Large intestine (tissue), 3 donors: ENCODE measurements around the gene FOLR2. TPM values are rescaled to one million over a fixed set of nuclear protein-coding genes. Genes with fewer than 3 reads are reported as not detected.
A peak's percentile ranks its signal among the peaks of the same experiment; 100 is the strongest.

Source experiments
- DNase-seq, 2 donors: peaks; one replicate each; pipeline versions ENCODE4 v3.0.0 to v3.0.0-alpha.2; 2013
- H3K27ac ChIP-seq: one replicate; pipeline ENCODE4 v1.5.1; 2013; ENCODE audit warnings: low read length
- H3K27me3 ChIP-seq: 2 replicates; pipeline ENCODE4 v1.6.1; 2013; ENCODE audit warnings: low read length; ENCODE audit not compliant: control insufficient read depth, insufficient read depth
- H3K36me3 ChIP-seq: 2 replicates; pipeline ENCODE4 v1.6.1; 2013; ENCODE audit warnings: low read length; ENCODE audit not compliant: control insufficient read depth, insufficient read depth
- H3K4me1 ChIP-seq: one replicate; pipeline ENCODE4 v1.6.1; 2013; ENCODE audit warnings: low read length; ENCODE audit not compliant: control insufficient read depth, insufficient read depth
- H3K4me3 ChIP-seq: one replicate; pipeline ENCODE4 v1.5.1; 2013; ENCODE audit warnings: low read length
- H3K9me3 ChIP-seq: one replicate; pipeline ENCODE4 v1.6.1; 2013; ENCODE audit warnings: mild to moderate bottlenecking, low read depth, low read length, moderate library complexity; ENCODE audit not compliant: control insufficient read depth
- WGBS: methylation state at CpG from one replicate; pipeline ENCODE4 v1.1.5; 2013; ENCODE audit warnings: low lambda C conversion rate; ENCODE audit not compliant: insufficient coverage; 5-methylcytosine and 5-hydroxymethylcytosine counted together
- polyA plus RNA-seq: library from polyadenylated mRNA; unstranded; fragments of 120-200 nt; gene quantifications from one replicate; pipeline ENCODE4 v1.2.1, GENCODE V29; 2013

FOLR2 gene
- polyA plus RNA-seq, 1 donor, result 15.0 TPM

DNA sequence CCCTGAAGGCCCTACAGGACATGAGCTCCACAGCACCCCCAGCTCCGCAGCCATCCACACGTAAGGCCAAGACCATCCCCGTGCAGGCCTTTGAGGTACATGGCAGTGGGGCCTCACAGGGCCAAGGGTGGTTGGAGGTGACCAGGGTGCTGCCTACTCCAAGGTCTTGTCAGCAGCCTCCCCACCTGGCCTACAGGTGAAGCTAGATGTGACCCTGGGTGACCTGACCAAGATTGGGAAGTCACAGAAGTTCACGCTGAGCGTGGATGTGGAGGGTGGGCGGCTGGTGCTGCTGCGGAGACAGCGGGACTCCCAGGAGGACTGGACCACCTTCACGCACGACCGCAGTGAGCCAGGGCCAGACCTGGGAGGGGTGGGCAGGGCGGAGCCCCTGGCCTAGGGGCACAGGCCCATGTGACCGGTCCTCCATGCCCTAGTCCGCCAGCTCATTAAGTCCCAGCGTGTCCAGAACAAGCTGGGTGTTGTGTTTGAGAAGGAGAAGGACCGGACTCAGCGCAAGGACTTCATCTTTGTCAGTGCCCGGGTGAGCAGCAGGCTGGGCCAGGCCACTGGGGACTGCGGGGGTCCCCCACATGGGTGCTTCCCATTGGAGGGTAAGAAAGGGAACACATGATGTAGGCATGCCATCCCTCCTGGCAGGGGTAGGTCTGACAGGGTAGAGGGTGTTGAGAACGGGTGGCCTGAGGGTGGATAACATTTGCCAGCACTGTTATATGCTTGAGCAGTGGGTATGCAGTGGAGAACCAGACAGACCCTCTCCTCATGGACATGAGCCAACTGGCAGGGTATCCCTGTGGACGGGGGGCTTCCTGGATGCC, 13.6 kb downstream of the FOLR2 start:
- no peak overlapping the region for H3K27ac ChIP-seq
- no peaks in the 10 kb centered on the region for H3K27me3 ChIP-seq
- no CpG with 5 or more reads among the region's 21 CpGs for WGBS
- no peak overlapping the region for H3K4me3 ChIP-seq
- peaks cover 12% of the 10 kb centered on the region for H3K4me1 ChIP-seq
- DNase-seq, result peak in 1 of 2 donors; percentile 1
- no peaks in the 10 kb centered on the region for H3K9me3 ChIP-seq
- H3K36me3 ChIP-seq, result peaks cover 83% of the 10 kb centered on the region

DNA sequence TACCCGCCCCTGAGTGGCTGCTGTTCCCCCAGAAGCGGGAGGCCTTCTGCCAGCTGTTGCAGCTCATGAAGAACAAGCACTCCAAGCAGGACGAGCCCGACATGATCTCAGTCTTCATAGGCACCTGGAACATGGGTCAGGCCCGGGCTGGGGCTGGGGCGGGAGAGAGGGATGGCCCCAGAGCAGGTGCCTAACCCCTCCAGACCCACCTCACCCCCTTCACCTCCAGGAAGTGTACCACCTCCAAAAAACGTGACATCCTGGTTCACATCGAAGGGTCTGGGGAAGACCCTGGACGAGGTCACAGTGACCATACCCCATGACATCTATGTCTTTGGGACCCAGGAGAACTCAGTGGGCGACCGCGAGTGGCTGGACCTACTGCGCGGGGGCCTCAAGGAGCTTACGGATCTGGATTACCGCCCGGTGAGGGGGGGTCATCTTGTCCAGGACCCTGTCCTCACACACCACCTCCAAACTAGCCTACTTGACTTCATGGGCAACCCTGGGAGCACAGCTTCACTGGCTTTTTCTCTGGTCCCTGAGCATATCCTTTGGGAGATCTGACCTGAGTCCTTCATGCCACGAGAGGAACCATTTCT, 14.3 kb downstream of the FOLR2 start:
- no CpG with 5 or more reads among the region's 18 CpGs for WGBS
- Histone ChIP-seq H3K36me3 (peaks cover 90% of the 10 kb centered on the region), H3K9me3 (no peaks in the 10 kb centered on the region), H3K4me1 (peaks cover 5% of the 10 kb centered on the region), H3K4me3 (no peak overlapping the region), H3K27me3 (no peaks in the 10 kb centered on the region), H3K27ac (no peak overlapping the region)
- peak in 1 of 2 donors; percentile 1 for DNase-seq

DNA sequence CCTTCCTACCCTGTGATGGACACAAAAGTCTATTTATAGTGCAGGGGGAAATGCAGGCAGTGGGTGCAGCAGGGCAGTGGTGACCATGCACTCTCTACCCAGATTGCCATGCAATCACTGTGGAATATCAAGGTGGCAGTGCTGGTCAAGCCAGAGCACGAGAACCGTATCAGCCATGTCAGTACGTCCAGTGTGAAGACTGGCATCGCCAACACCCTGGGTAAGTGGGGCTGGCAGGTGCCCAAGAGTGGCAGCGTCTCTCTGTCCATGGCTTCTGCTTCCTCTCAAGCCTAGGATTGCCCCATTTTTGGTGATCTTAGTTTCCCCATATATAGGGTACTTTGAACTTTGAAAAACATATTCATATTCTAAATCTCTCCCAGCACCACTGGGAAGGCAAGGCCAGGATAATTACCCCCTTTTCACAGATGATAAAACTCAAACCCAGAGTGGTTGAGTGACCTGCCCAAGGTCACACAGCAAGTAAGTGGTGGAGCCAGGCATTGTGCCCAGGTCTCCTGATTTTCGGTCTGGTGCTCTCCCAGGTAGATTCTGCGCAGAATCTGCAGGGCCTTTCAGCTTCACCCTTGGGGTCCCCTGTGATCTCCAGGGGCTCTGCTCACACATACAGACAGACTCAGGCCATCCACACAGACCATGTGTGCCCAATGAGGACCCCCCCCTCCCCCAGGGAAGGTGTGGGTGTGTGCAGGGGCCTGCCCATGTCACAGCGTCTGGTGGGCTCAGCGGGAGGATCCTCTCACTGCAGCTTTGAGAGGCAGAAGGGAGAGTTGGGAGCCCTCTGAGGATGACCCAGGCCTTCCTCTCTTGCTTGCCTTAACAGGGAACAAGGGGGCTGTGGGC, 15.0 kb downstream of the FOLR2 start:
- no peaks in the 10 kb centered on the region for H3K27me3 ChIP-seq
- no CpG with 5 or more reads among the region's 9 CpGs for WGBS
- no peaks in the 10 kb centered on the region for H3K9me3 ChIP-seq
- no peaks in the 10 kb centered on the region for H3K4me1 ChIP-seq
- no peak for DNase-seq
- H3K36me3 ChIP-seq, result peaks cover 94% of the 10 kb centered on the region
- H3K27ac ChIP-seq, result no peak overlapping the region
- H3K4me3 ChIP-seq, result no peak overlapping the region

DNA sequence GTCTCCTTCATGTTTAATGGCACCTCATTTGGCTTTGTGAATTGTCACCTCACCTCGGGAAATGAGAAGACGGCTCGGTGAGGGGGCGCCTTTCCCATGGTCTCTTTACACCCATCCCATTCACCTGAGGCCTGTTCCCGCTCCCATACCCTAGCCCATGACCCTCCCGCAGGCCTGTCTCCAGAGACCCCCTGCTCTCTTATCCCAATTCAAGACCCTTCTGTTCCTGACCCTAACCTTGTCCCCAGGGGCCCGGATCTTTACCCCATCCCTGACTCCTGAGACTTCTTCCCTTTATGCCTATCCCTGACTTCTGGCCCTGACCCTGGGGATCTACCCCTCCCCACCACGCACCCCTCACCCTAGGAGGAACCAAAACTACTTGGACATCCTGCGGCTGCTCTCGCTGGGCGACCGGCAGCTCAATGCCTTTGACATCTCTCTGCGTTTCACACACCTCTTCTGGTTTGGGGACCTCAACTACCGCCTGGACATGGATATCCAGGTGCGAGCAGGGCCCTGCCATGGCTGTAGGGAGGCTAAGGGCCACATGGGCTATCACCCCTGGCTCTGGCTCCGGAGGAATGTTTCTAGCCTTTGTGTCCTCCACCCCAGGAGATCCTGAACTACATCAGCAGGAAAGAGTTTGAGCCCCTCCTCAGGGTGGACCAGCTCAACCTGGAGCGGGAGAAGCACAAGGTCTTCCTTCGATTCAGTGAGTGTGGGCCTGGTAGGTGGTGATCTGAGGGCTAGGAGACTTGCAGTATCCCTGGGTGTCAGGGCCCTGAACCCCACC, 15.9 kb downstream of the FOLR2 start:
- DNase-seq, result no peak
- no peak overlapping the region for H3K4me3 ChIP-seq
- peaks cover 98% of the 10 kb centered on the region for H3K36me3 ChIP-seq
- WGBS, result no CpG with 5 or more reads among the region's 18 CpGs
- no peaks in the 10 kb centered on the region for H3K9me3 ChIP-seq
- H3K27ac ChIP-seq, result no peak overlapping the region
- H3K4me1 ChIP-seq, result peaks cover 5% of the 10 kb centered on the region
- H3K27me3 ChIP-seq, result no peaks in the 10 kb centered on the region

DNA sequence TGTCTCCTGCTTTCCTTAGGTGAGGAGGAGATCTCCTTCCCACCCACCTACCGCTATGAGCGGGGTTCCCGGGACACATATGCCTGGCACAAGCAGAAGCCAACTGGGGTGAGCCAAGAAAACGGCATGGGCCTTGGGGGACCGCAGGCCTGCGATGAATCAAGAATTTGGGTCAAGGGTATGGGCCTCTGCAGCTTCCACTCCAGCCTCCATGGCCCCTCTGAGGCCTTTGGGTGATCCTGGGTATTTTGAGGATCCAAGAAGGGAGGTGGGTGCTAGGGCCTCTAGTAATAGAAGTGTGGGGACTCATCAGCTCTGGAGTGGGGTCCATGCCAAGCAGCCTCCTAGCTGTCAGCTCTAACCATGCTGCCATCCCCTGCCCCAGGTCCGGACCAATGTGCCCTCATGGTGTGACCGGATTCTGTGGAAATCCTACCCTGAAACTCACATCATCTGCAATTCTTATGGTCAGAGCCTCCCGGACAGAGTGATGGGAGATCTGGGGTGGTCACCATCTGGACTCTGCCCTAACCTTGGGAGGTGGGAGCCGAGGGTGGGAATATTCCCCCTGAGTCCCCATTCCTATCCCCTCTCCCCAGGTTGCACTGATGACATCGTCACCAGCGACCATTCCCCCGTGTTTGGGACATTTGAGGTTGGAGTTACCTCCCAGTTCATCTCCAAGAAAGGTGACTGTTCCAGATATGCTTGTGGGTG, 16.6 kb downstream of the FOLR2 start:
- no CpG with 5 or more reads among the region's 13 CpGs for WGBS
- peak in 1 of 2 donors; percentile 1 for DNase-seq
- Histone ChIP-seq H3K36me3 (peaks cover 94% of the 10 kb centered on the region), H3K27ac (no peak overlapping the region), H3K4me1 (peaks cover 7% of the 10 kb centered on the region), H3K27me3 (no peaks in the 10 kb centered on the region), H3K9me3 (no peaks in the 10 kb centered on the region), H3K4me3 (no peak overlapping the region)

DNA sequence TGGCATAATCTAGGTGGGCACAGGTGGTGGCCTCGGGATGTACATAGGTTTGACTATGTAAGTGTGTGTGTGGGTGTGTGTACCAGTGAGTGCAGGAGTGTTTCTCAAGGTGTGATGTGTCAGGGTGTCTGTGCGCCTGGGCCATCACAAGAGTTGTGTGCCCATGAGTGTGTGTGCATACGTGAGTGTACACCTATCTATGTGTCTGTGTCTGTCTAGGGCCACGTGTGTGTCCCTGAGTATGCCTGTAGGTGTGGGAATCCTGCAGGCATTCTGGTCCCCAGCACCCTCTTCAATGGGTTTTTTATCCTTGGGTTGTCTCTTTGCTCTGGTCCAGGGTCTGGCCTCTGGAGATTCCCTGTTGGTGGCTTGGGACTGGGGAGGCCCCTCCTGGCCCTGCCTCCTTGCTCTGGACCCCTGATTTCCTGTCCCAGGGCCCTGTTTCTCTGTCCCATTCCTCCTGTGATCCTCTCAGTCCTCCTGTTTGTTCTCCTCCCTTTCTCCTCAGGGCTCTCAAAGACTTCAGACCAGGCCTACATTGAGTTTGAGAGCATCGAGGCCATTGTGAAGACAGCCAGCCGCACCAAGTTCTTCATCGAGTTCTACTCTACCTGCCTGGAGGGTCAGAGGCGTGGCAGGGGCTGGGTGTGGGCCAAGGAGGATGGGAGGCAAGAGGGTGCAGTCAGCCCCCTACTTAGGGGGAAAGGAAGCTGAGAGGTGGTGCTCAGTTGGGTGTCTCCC, 17.3 kb downstream of the FOLR2 start:
- no peaks in the 10 kb centered on the region for H3K9me3 ChIP-seq
- H3K4me1 ChIP-seq, result peaks cover 7% of the 10 kb centered on the region
- no peak overlapping the region for H3K27ac ChIP-seq
- H3K27me3 ChIP-seq, result peaks cover 5% of the 10 kb centered on the region
- H3K36me3 ChIP-seq, result peaks cover 91% of the 10 kb centered on the region
- H3K4me3 ChIP-seq, result no peak overlapping the region
- no CpG with 5 or more reads among the region's 8 CpGs for WGBS
- peak in 1 of 2 donors; percentile 0 for DNase-seq

DNA sequence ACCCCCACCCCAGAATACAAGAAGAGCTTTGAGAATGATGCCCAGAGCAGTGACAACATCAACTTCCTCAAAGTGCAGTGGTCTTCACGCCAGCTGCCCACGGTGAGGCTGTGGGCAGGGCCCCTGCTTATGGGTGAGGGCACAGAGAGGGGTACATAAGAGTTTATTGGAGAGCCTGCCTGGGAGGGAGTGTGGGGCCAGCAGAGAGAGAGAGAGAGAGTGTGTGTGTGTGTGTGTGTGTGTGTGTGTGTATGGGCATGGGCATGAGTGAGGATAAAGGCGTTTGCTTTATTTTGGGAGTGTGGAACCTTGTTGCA, 17.9 kb downstream of the FOLR2 start:
- WGBS, result no CpG with 5 or more reads among the region's 3 CpGs
- no peak for DNase-seq
- no peaks in the 10 kb centered on the region for H3K9me3 ChIP-seq
- H3K27me3 ChIP-seq, result peaks cover 11% of the 10 kb centered on the region
- H3K4me3 ChIP-seq, result no peak overlapping the region
- peaks cover 86% of the 10 kb centered on the region for H3K36me3 ChIP-seq
- H3K27ac ChIP-seq, result no peak overlapping the region
- H3K4me1 ChIP-seq, result peaks cover 11% of the 10 kb centered on the region

DNA sequence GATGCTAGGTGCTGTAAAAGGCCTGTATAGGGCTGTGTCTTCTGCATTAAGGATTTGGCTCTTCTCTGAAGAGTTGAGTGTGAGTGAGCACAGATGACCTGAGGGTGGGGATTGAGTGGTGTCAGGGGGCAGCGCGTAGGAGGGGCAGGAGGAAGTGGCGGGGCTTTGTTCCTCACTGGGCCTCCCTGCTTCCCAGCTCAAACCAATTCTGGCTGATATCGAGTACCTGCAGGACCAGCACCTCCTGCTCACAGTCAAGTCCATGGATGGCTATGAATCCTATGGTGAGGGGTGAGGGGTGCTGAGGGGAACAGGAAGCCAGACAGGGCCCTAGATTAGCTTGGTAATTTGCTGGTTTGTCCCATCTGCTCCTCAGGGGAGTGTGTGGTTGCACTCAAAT, 18.3 kb downstream of the FOLR2 start:
- peaks cover 82% of the 10 kb centered on the region for H3K36me3 ChIP-seq
- WGBS, result no CpG with 5 or more reads among the region's 4 CpGs
- no peak overlapping the region for H3K4me3 ChIP-seq
- H3K9me3 ChIP-seq, result no peaks in the 10 kb centered on the region
- H3K27ac ChIP-seq, result no peak overlapping the region
- no peak for DNase-seq
- peaks cover 13% of the 10 kb centered on the region for H3K4me1 ChIP-seq
- peaks cover 13% of the 10 kb centered on the region for H3K27me3 ChIP-seq

DNA sequence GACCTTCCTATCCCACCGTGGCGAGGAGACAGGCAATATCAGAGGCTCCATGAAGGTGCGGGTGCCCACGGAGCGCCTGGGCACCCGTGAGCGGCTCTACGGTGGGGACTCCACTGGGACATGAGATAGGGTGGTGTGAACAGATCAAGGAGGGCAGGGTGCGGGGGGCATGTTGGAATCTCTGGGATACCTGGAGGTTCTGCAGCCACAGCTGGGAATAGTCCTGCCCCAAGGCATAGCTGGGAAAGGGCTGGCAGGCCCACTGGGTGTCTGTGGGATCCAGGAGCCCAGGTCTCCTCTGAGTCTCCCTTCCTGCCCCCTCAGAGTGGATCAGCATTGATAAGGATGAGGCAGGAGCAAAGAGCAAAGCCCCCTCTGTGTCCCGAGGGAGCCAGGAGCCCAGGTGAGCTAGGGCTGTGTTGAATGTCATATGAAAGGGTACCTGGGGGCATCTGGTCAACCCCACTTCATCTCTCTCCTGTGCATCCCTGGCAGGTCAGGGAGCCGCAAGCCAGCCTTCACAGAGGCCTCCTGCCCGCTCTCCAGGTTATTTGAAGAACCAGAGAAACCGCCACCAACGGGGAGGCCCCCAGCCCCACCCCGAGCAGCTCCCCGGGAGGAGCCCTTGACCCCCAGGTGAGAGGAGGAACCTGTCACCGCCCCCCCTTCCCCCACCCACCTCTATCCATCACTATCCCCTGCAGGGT, 18.9 kb downstream of the FOLR2 start:
- H3K4me1 ChIP-seq, result peaks cover 19% of the 10 kb centered on the region
- H3K4me3 ChIP-seq, result no peak overlapping the region
- peaks cover 76% of the 10 kb centered on the region for H3K36me3 ChIP-seq
- no peaks in the 10 kb centered on the region for H3K9me3 ChIP-seq
- DNase-seq, result no peak
- no CpG with 5 or more reads among the region's 17 CpGs for WGBS
- H3K27me3 ChIP-seq, result peaks cover 18% of the 10 kb centered on the region
- H3K27ac ChIP-seq, result no peak overlapping the region
